Hippocampal formation (tissue), 2 donors: ENCODE data around the gene KAZN.

ENCODE experiments used
- DNase-seq, 2 donors: peaks; one replicate each; lab custom pipeline; 2025; lab: John Stamatoyannopoulos, UW

KAZN gene

GRCh38 chr1:14855268-14855667, 256.8 kb downstream of the KAZN start:
- DNase-seq, result no peak

DNA sequence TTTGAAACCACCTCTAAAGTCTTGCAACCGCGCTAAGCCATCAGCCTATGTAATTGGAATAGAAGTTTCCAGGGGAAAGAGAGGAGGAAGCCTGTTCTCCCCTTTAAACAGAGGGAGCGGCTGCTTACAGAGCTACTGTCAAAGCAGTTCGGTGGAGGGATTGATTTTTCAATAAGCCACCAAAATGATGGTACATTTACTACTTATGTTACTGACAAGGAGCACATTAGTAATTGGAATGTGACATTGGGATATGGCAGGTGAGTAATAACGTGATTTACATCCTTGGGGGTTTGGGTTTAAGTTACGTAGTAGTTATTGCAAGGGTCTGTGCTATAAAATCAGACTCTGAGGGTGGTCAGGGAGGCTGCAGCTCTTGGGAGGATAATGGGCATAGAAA, 257.3 kb downstream of the KAZN start:
- no peak for DNase-seq

DNA sequence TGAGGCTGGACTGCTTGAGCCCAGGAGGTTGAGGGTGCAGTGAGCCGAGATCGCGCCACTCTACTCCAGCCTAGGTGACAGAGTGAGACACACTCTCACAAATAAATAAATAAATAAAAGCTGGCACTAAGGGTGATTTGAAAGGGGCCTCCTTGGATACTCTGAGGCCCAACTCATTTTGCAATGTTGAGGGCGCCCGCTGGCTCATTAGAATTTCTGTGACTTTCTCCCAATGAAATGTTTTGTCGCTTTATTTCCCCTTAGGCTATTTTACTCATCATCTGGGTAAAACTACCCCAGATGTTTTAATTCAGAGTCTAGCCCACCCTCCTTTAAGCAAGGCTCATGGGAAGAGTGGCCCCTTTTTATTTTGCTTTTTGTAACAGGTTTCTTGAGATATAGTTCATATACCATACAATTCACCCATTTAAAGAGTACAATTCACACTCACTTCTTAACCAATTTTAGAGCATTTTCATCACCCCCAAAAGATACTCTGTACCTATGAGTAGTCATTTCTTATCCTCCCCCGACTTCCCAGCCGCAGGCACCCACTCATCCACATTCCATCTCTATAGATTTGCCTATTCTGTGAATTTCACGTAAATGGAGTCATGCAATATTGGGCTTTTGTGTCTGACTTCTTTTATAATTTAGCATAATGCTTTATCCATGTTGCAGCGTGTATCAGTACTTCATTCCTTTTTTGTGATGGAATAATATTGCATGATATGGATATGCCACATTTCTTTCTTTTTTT, 259.1 kb downstream of the KAZN start:
- no peak for DNase-seq

GRCh38 chr1:14862114-14862771, 263.8 kb downstream of the KAZN start:
- no peak for DNase-seq

DNA sequence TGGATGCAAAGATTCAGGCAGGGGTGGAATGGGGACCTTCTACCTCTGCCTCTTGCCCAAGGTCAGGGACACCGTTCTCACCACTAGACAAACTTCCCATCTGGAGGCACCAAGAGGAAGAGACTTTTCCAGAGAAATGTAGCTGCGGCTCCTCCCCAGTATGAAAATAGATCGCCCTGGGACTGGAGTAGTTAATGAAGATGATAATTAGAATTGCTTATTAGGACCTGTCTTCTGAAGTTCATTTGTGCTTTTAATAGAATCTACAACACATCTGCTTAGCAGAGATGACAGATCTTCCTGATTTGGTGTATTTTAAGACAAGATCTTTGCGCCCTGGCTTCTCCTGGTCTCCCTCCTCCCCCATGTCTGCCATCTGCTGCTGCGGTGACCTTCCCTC, 266.6 kb downstream of the KAZN start:
- DNase-seq, result no peak

DNA sequence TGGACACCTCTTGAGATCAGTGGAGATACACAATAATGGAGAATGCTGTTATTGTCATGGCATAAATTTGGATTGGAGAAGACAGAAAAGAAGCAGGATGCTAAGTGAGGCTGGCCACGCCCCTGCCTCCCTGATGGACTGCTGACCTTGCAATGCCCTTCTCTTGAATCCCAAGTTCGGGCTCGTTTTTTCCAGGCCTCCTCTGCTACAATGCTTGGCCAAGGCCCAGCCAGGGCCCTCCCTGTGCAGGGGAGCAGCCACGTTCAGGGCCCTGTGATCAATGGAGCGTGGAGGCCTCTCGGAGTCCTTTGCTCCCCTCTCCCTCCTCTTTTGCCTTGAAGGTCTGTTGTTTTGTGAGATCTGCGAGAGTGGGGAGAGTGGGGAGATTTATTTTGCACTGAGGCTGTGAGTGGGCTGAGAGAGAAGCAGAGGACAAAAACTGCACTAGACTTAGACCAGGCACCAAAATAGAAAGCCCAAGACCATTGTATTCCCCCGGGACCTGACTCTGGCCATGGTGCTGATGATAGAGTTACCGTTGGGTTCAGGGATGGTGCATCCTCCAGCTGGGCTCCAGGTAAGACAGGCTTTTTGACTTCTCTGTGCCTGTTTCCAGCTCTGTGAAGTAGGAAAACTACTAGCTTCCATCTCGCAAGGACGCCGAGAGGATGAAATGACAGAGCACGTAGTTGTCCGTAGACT, 268.6 kb downstream of the KAZN start:
- DNase-seq, result no peak

DNA sequence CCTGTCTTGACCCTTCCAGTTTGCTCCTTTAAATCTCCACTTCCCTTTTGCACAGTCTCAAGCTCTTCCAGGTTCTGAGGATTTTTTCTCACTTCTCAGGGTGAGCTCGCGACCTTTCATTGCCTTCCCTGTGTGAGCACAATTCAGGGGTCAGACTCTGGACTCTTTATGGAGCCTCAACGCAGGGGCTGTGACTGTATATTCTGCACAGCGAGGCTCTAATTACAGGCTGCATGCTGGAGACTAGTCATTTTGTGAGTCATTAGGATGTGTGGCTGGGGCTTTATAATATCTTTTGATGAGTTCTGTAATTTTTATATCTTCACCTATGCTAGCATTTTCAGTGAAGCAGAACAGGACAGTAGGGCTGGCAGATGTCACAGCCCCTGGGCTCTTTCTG, 270.7 kb downstream of the KAZN start:
- no peak for DNase-seq

- DNase-seq, result no peak
These were observed 272.9 kb downstream of the KAZN start for GRCh38 chr1:14871218-14871970.

- no peak for DNase-seq
These were observed 274.3 kb downstream of the KAZN start for GRCh38 chr1:14872762-14873161.

DNA sequence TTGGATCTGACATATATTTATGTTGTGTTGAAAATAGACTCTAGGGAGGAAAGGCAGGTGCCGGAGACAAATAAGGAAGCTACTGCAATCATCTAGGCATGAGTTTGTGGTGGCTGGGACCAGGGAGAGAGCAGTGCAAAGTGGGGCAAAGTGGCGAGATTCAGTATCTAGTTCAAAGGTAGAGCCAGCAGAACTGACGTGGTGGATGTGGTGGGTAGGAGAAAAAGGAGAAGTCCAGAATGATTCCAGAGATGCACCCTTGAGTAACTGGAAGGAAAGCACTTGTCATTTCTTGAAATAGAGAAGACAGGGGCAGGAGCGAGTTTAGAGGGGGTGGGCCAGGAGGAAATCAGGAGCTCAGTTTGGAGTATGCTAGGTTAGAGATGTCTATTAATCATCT, 275.2 kb downstream of the KAZN start:
- DNase-seq, result no peak

- no peak for DNase-seq
These were observed 277.3 kb downstream of the KAZN start for GRCh38 chr1:14875524-14876509.

- no peak for DNase-seq
These were observed 278.3 kb downstream of the KAZN start for GRCh38 chr1:14876747-14877146.

- DNase-seq, result no peak
These were observed 278.7 kb downstream of the KAZN start for GRCh38 chr1:14877224-14877623.

DNA sequence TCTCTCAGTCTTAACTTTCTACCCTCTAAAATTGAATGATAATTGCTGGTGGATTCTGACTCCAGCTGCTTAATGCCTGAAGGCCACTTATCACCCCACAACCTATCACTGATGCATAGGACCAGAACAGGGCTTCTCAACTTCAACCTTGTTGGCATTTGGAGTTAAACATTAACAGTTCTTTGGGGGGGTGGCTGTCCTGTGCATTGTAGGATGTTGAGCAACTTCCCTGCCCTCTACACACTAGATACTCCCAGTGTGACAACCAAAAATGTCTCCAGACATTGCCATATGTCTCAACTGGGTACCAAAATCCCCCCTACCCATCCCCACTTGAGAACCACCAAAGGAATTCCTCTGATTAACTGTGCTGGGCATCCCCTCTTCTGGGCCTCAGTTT, 279.6 kb downstream of the KAZN start:
- no peak for DNase-seq

- no peak for DNase-seq
These were observed 280.5 kb downstream of the KAZN start for GRCh38 chr1:14878951-14879350.

- no peak for DNase-seq
These were observed 282.2 kb downstream of the KAZN start for GRCh38 chr1:14880456-14881316.

- DNase-seq, result no peak
These were observed 283.5 kb downstream of the KAZN start for GRCh38 chr1:14881775-14882672.

- DNase-seq, result no peak
These were observed 286.2 kb downstream of the KAZN start for GRCh38 chr1:14884614-14885175.
